B cell (primary cell): ENCODE measurements around the gene ARMC12. TPM values are rescaled to one million over a fixed set of nuclear protein-coding genes. Genes with fewer than 3 reads are reported as not detected.

Experiments
- ATAC-seq: fragments of 200-7000 bp; cut with Tn5 transposase; one replicate; pipeline ENCODE4 v1.10.0; 2021; ENCODE audit warnings: low read depth, mild to moderate bottlenecking, moderate number of reproducible peaks, moderate library complexity
- CTCF ChIA-PET: fragments of 350-600 bp; sonication (Branson Sonifier 250); formaldehyde crosslinking; loops from one replicate; lab custom pipeline; 2021; ENCODE audit warnings: antibody characterized with exemption, inconsistent platforms; lab: Charles Lee
- POLR2A ChIA-PET: fragments of 350-600 bp; sonication (Branson Sonifier 250); formaldehyde crosslinking; loops from one replicate; lab custom pipeline; 2021; ENCODE audit warnings: antibody characterized with exemption; lab: Charles Lee
- DNase-seq: peaks from one replicate; pipeline ENCODE4 v3.0.0; 2013
- H2AFZ ChIP-seq: 2 replicates; pipeline ENCODE4 v1.6.1; 2012; ENCODE audit warnings: mild to moderate bottlenecking, low read depth, low read length; ENCODE audit not compliant: insufficient read depth, poor library complexity, severe bottlenecking
- H3K27ac ChIP-seq, 2 donors: 1 replicate in 1 of 2; 2 replicates in 1 of 2; pipeline ENCODE4 v1.5.1; 2012 to 2013; ENCODE audit warnings: low read length in 2 of 2, mild to moderate bottlenecking in 2 of 2, moderate library complexity in 1 of 2
- H3K27me3 ChIP-seq, 4 experiments: fragments of 200-600 bp in 1 of 4; sonication (generic) in 1 of 4; replicated peaks in 1 of 4; 1 replicate in 2 of 4; 2 replicates in 2 of 4; pipeline versions ENCODE4 v1.6.1 to v1.7.0; 2013 to 2016; ENCODE audit warnings: low read length in 3 of 4, mild to moderate bottlenecking in 2 of 4, mixed read lengths in 1 of 4, moderate library complexity in 1 of 4; ENCODE audit not compliant: insufficient read depth in 4 of 4, control insufficient read depth in 3 of 4; ENCODE audit errors: control extremely low read depth in 1 of 4
- H3K36me3 ChIP-seq, 2 experiments: replicated peaks in 1 of 2; 1 replicate in 1 of 2; 2 replicates in 1 of 2; pipeline versions ENCODE4 v1.6.1 to v1.7.1; 2013; ENCODE audit warnings: low read length in 1 of 2; ENCODE audit not compliant: insufficient read depth in 2 of 2, control insufficient read depth in 1 of 2; ENCODE audit errors: control extremely low read depth in 1 of 2, extremely low read depth in 1 of 2
- H3K4me1 ChIP-seq, 2 donors: fragments of 200-600 bp in 1 of 2; sonication (generic) in 1 of 2; 1 replicate in 1 of 2; 2 replicates in 1 of 2; pipeline versions ENCODE4 v1.5.1 to v1.6.1; 2013 to 2017; ENCODE audit warnings: low read length in 2 of 2; ENCODE audit not compliant: control insufficient read depth in 2 of 2, insufficient read depth in 2 of 2
- H3K4me2 ChIP-seq: replicated peaks from 2 replicates; pipeline ENCODE3; 2012; ENCODE audit warnings: mild to moderate bottlenecking, low read depth, low read length; ENCODE audit not compliant: poor library complexity, severe bottlenecking
- H3K4me3 ChIP-seq, 5 experiments: fragments of 200-600 bp in 1 of 5; sonication (generic) in 1 of 5; 1 replicate in 3 of 5; 2 replicates in 2 of 5; pipeline versions ENCODE4 v1.5.1 to v1.7.0; 2011 to 2016; ENCODE audit warnings: low read length in 4 of 5, mild to moderate bottlenecking in 4 of 5, low read depth in 2 of 5, control low read depth in 1 of 5, moderate library complexity in 1 of 5; ENCODE audit not compliant: insufficient read depth in 1 of 5; ENCODE audit errors: control extremely low read depth in 1 of 5, extremely low read depth in 1 of 5
- H3K79me2 ChIP-seq: fragments of 200-600 bp; sonication (generic); one replicate; pipeline ENCODE4 v1.6.0; 2016; ENCODE audit warnings: low read length; ENCODE audit not compliant: control insufficient read depth, insufficient read depth
- H3K9ac ChIP-seq: fragments of 200-600 bp; sonication (generic); 2 replicates; pipeline ENCODE4 v1.6.1; 2017; ENCODE audit warnings: mild to moderate bottlenecking, low read length, moderate library complexity
- H3K9me3 ChIP-seq, 3 donors: one replicate each; pipeline versions ENCODE4 v1.6.1 to v1.7.1; 2013; ENCODE audit warnings: low read length in 2 of 3; ENCODE audit not compliant: control insufficient read depth in 2 of 3, insufficient read depth in 1 of 3; ENCODE audit errors: control extremely low read depth in 1 of 3
- H4K20me1 ChIP-seq: 2 replicates; pipeline ENCODE4 v1.6.0; 2012; ENCODE audit warnings: mild to moderate bottlenecking, low read length; ENCODE audit not compliant: insufficient read depth, control insufficient read depth, poor library complexity, severe bottlenecking
- H3K27ac Mint-ChIP-seq: one replicate; pipeline ENCODE4 v1.8.0; 2021; ENCODE audit warnings: mixed read lengths
- H3K27me3 Mint-ChIP-seq: one replicate; pipeline ENCODE4 v1.8.0; 2021; ENCODE audit warnings: mixed read lengths
- H3K4me1 Mint-ChIP-seq: one replicate; pipeline ENCODE4 v1.8.0; 2021; ENCODE audit warnings: mixed read lengths
- H3K4me3 Mint-ChIP-seq: one replicate; pipeline ENCODE4 v1.8.0; 2021; ENCODE audit warnings: mixed read lengths
- H3K9me3 Mint-ChIP-seq: one replicate; pipeline ENCODE4 v1.8.0; 2022; ENCODE audit warnings: mixed read lengths; ENCODE audit not compliant: insufficient read depth
- CTCF ChIP-seq: fragments of 200-600 bp; IDR thresholded peaks from one replicate; pipeline ENCODE4 v1.8.0; 2022; ENCODE audit warnings: antibody characterized with exemption, mild to moderate bottlenecking
- EZH2 ChIP-seq: IDR thresholded peaks from 2 replicates; pipeline ENCODE4 v1.6.1; 2012; ENCODE audit warnings: borderline replicate concordance, low read depth, mild to moderate bottlenecking, moderate library complexity, low read length; ENCODE audit not compliant: insufficient read depth, poor library complexity, severe bottlenecking
- WGBS: methylation state at CpG from one replicate; pipeline ENCODE4 v1.1.5; 2013; ENCODE audit warnings: missing lambda C conversion rate; ENCODE audit not compliant: insufficient coverage; 5-methylcytosine and 5-hydroxymethylcytosine counted together
- intact Hi-C: fragments of 100-400 bp; cut with micrococcal nuclease; formaldehyde crosslinking; loops from one replicate; pipeline ENCODE4 v1.10.0; 2022
- polyA plus RNA-seq: library from polyadenylated mRNA; depleted of rRNA; stranded (reverse); fragments of >200 nt; gene quantifications from 2 replicates; pipeline ENCODE4 v1.2.3, GENCODE V29; 2012
- total RNA-seq, 2 donors: library from RNA; stranded (reverse); fragments of 120-200 nt in 1 of 2; gene quantifications; 1 replicate in 1 of 2; 2 replicates in 1 of 2; pipeline versions ENCODE4 v1.2.3 to v1.2.4, GENCODE V29; 2013 to 2022

The ARMC12 gene
- total and polyA plus RNA-seq, 2 donors (not counting 1 experiment from before 2014, with no cell fraction given) = 0.52 to 2.8 TPM

GRCh38 chr6:35780719-35781118, 43.9 kb downstream of the ARMC12 start, which contains the start of gene CLPSL1:
Gene CLPSL1, plus strand, starts transcription at chr6:35781019. Its CDS starts 92 bp downstream, at chr6:35781111.
- Histone ChIP-seq H3K9ac (no peak within 1 kb of the TSS), H3K36me3 (no peaks in the 10 kb centered on the region), H3K4me3 (no peak within 1 kb of the TSS), H3K79me2 (no peaks in the 10 kb centered on the region), H4K20me1 (no peaks in the 10 kb centered on the region), H3K27me3 (peaks cover 0 to 12% (median 0%) of the 10 kb centered on the region in 4 experiments), H3K4me1 (peaks cover 6 to 16% of the 10 kb centered on the region in 2 donors), H3K9me3 (no peaks in the 10 kb centered on the region), H3K4me2 (no peak within 1 kb of the TSS), H3K27ac (no peak within 1 kb of the TSS), H2AFZ (no peak within 1 kb of the TSS)
- Mint-ChIP-seq H3K27ac (no peak within 1 kb of the TSS), H3K9me3 (no peaks in the 10 kb centered on the region), H3K27me3 (peaks cover 27% of the 10 kb centered on the region), H3K4me3 (no peak within 1 kb of the TSS), H3K4me1 (peaks cover 13% of the 10 kb centered on the region)
- ATAC-seq (no peak), DNase-seq (no peak)
- intact Hi-C loops = no loop called here
- ChIA-PET CTCF (no interaction called here), POLR2A (no interaction called here)
- WGBS = 100% methylated on average over 2 of the region's 7 CpGs
- no peak for TF ChIP-seq CTCF

- Histone ChIP-seq H3K27ac (no peak overlapping the region), H3K79me2 (no peaks in the 10 kb centered on the region), H3K4me2 (no peak overlapping the region), H3K36me3 (no peaks in the 10 kb centered on the region), H2AFZ (no peak overlapping the region), H4K20me1 (no peaks in the 10 kb centered on the region), H3K4me1 (peaks cover 6 to 11% of the 10 kb centered on the region in 2 donors), H3K9me3 (no peaks in the 10 kb centered on the region), H3K4me3 (no peak overlapping the region), H3K27me3 (peaks cover 0 to 15% (median 2%) of the 10 kb centered on the region in 4 experiments), H3K9ac (no peak overlapping the region)
- no peaks in the 10 kb centered on the region for H3K9me3 Mint-ChIP-seq
- no peak overlapping the region for H3K27ac Mint-ChIP-seq
- no peak for TF ChIP-seq CTCF
- no peak for TF ChIP-seq EZH2
- H3K4me3 Mint-ChIP-seq = no peak overlapping the region
- ATAC-seq = no peak
- peaks cover 29% of the 10 kb centered on the region for H3K27me3 Mint-ChIP-seq
- no peak for DNase-seq
- intact Hi-C loops = no loop called here
- CTCF ChIA-PET = no interaction called here
- POLR2A ChIA-PET = interaction anchor here (0.6 kb wide), 1 partner anchor 403 kb away, joined by 4 read pairs; no protein-coding TSS in a partner anchor
- WGBS = 71% methylated on average over 1 of the region's 2 CpGs
- peaks cover 11% of the 10 kb centered on the region for H3K4me1 Mint-ChIP-seq
Measured at GRCh38 chr6:35781290-35781689, 44.5 kb downstream of the ARMC12 start.
